ENCODE results near the gene LHFPL6.

LHFPL6 gene

GRCh38 chr13:39486758-39487157, 116.2 kb downstream of the LHFPL6 start:
- H3K4me3 ChIP-seq (ENCODE audit: low read depth, low read length) = no peak overlapping the region
- DNase-seq (ENCODE audit: low read depth) = no peak

GRCh38 chr13:39485314-39485700, 117.7 kb downstream of the LHFPL6 start:
- no peak overlapping the region for H3K4me3 ChIP-seq (ENCODE audit: low read depth, low read length)
- no peak for DNase-seq (ENCODE audit: low read depth)

GRCh38 chr13:39484506-39485313, 118.3 kb downstream of the LHFPL6 start:
- DNase-seq (ENCODE audit: low read depth) = peak; percentile 29
- H3K4me3 ChIP-seq (ENCODE audit: low read depth, low read length) = no peak overlapping the region

GRCh38 chr13:39483326-39483725, 119.7 kb downstream of the LHFPL6 start:
- no peak overlapping the region for H3K4me3 ChIP-seq (ENCODE audit: low read depth, low read length)
- DNase-seq (ENCODE audit: low read depth) = no peak

- DNase-seq (ENCODE audit: low read depth) = no peak
- H3K4me3 ChIP-seq (ENCODE audit: low read depth, low read length) = no peak overlapping the region
Observed at GRCh38 chr13:39481491-39481890, 121.5 kb downstream of the LHFPL6 start.

- DNase-seq (ENCODE audit: low read depth) = no peak
Observed at GRCh38 chr13:39474600-39474999, 128.4 kb downstream of the LHFPL6 start.

GRCh38 chr13:39469676-39470075, 133.3 kb downstream of the LHFPL6 start:
- H3K4me3 ChIP-seq (ENCODE audit: low read depth, low read length) = no peak overlapping the region
- DNase-seq (ENCODE audit: low read depth) = no peak

More at GRCh38 chr13:39474600-39474999, 128.4 kb downstream of the LHFPL6 start:
- no peak overlapping the region for H3K4me3 ChIP-seq (ENCODE audit: low read depth, low read length)

GRCh38 chr13:39468306-39468705, 134.7 kb downstream of the LHFPL6 start:
- no peak for DNase-seq (ENCODE audit: low read depth)
- H3K4me3 ChIP-seq (ENCODE audit: low read depth, low read length) = no peak overlapping the region

- no peak for DNase-seq (ENCODE audit: low read depth)
- H3K4me3 ChIP-seq (ENCODE audit: low read depth, low read length) = no peak overlapping the region
Observed at GRCh38 chr13:39463611-39464010, 139.4 kb downstream of the LHFPL6 start.

- no peak for DNase-seq (ENCODE audit: low read depth)
- H3K4me3 ChIP-seq (ENCODE audit: low read depth, low read length) = no peak overlapping the region
Observed at GRCh38 chr13:39462906-39463305, 140.1 kb downstream of the LHFPL6 start.

- H3K4me3 ChIP-seq (ENCODE audit: low read depth, low read length) = no peak overlapping the region
- DNase-seq (ENCODE audit: low read depth) = no peak
Observed at GRCh38 chr13:39462428-39462827, 140.6 kb downstream of the LHFPL6 start.

GRCh38 chr13:39461685-39462266, 141.2 kb downstream of the LHFPL6 start:
- no peak for DNase-seq (ENCODE audit: low read depth)
- H3K4me3 ChIP-seq (ENCODE audit: low read depth, low read length) = no peak overlapping the region

- no peak overlapping the region for H3K4me3 ChIP-seq (ENCODE audit: low read depth, low read length)
- no peak for DNase-seq (ENCODE audit: low read depth)
Observed at GRCh38 chr13:39457274-39457673, 145.7 kb downstream of the LHFPL6 start.

- H3K4me3 ChIP-seq (ENCODE audit: low read depth, low read length) = no peak overlapping the region
- no peak for DNase-seq (ENCODE audit: low read depth)
Observed at GRCh38 chr13:39455521-39456175, 147.3 kb downstream of the LHFPL6 start.

GRCh38 chr13:39452834-39453233, 150.2 kb downstream of the LHFPL6 start:
- no peak for DNase-seq (ENCODE audit: low read depth)
- H3K4me3 ChIP-seq (ENCODE audit: low read depth, low read length) = no peak overlapping the region

GRCh38 chr13:39452417-39452816, 150.6 kb downstream of the LHFPL6 start:
- H3K4me3 ChIP-seq (ENCODE audit: low read depth, low read length) = no peak overlapping the region
- no peak for DNase-seq (ENCODE audit: low read depth)

- DNase-seq (ENCODE audit: low read depth) = peak; percentile 31
- no peak overlapping the region for H3K4me3 ChIP-seq (ENCODE audit: low read depth, low read length)
Observed at GRCh38 chr13:39451860-39452301, 151.1 kb downstream of the LHFPL6 start.

- DNase-seq (ENCODE audit: low read depth) = no peak
- no peak overlapping the region for H3K4me3 ChIP-seq (ENCODE audit: low read depth, low read length)
Observed at GRCh38 chr13:39451301-39451700, 151.7 kb downstream of the LHFPL6 start.

- DNase-seq (ENCODE audit: low read depth) = no peak
- H3K4me3 ChIP-seq (ENCODE audit: low read depth, low read length) = no peak overlapping the region
Observed at GRCh38 chr13:39450176-39450575, 152.8 kb downstream of the LHFPL6 start.

GRCh38 chr13:39448834-39449233, 154.2 kb downstream of the LHFPL6 start:
- no peak overlapping the region for H3K4me3 ChIP-seq (ENCODE audit: low read depth, low read length)
- no peak for DNase-seq (ENCODE audit: low read depth)

- no peak overlapping the region for H3K4me3 ChIP-seq (ENCODE audit: low read depth, low read length)
- DNase-seq (ENCODE audit: low read depth) = no peak
Observed at GRCh38 chr13:39446865-39447264, 156.1 kb downstream of the LHFPL6 start.

All from skeletal muscle cell (primary cell).